Measurements from ENCODE around the gene HCN3. TPM values are rescaled to one million over a fixed set of nuclear protein-coding genes. Genes with fewer than 3 reads are reported as not detected.
"Not testable (repeated sequence)": the region's sequence is repeated elsewhere in the genome, so short reads cannot be mapped to it uniquely, and the experiment has no call there.

Gene HCN3
- polyA plus RNA-seq, 4 donors, result 9.4 to 11.2 (median 9.7) TPM

- DNase-seq (ENCODE audit: low read depth in 4 of 4, low spot score in 3 of 4), result no peak
Observed at GRCh38 chr1:155326631-155327037, 49.4 kb downstream of the HCN3 start.

DNA sequence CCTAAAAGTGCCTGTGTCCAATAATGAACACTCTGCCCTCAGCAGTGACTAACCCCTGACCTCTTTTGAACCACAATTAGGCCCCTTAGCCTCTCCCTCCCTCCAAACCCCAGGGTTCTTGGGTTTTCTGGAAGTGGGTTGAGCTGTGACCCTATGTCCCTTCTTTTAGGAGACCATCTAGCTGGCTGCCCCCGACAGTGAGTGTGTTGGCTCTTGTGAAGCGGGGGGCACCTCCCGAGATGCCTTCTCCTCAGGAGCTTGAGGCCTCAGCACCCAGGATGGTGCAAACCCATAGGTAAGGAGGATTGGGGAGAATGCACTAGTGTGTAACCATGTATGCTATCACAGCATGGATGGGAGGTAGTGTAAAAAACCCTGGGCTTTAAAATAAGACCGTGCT is 50.7 kb downstream of the HCN3 start:
- DNase-seq (ENCODE audit: low read depth in 4 of 4, low spot score in 3 of 4), result no peak

DNA sequence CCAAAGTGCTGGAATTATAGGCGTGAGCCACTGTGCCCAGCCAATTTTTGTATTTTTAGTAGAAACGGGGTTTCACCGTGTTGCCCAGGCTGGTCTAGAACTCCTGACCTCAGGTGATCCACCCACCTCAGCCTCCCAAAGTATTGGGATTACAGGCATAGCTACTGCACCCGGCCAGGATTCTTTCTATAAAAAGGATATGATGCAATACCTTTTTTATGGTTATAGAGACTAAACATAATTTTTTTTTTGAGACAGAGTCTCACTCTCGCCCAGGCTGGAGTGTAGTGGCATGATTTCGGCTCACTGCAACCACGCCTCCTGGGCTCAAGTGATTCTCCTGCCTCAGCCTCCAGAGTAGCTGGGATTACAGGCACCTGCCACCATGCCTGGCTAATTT is 51.6 kb downstream of the HCN3 start:
- not testable (repeated sequence) for DNase-seq (ENCODE audit: low read depth in 4 of 4, low spot score in 3 of 4)

DNA sequence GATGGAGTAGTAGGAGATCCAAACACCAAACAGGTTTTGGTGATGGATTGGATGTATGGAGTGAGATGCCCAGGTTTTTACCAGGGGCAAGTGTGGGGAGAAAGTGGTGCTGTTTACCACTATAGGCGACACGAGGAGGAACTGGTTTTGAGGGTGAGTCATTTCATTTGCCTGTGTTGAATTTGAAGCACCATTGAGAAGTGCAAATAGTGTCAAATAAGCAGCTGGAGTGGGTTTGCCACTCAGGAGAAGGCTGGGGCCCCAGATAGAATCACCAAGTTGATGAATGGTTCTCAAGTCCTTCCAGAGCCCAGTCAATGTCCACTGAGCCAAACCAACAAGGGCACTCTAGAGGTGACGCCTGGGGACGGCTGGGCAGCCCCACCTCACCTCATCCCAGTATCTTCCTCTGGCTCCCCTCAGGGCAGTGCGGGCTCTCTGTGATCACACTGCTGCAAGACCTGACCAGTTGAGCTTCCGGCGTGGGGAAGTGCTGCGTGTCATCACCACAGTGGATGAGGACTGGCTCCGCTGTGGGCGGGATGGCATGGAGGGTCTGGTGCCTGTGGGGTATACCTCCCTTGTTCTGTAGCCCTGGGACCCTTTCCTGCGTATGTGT is 52.8 kb downstream of the HCN3 start:
- no peak for DNase-seq (ENCODE audit: low read depth in 4 of 4, low spot score in 3 of 4)

- no peak for DNase-seq (ENCODE audit: low read depth in 4 of 4, low spot score in 3 of 4)
Observed at GRCh38 chr1:155334962-155335361, 57.7 kb downstream of the HCN3 start.

Other genes starting within 250 kb of the HCN3 start
- gene DCST2, start 243.7 kb upstream of the HCN3 start, polyA plus RNA-seq (ENCODE audit: insufficient read length in 4 of 4), result 1 to 10 TPM; 1.6 to 2.1 (median 1.8) TPM
- gene DCST1, start 243.6 kb upstream of the HCN3 start, polyA plus RNA-seq (ENCODE audit: insufficient read length in 4 of 4), result under 1 TPM; 0.19 to 0.31 (median 0.28) TPM
- 10 to 100 TPM; 42.9 to 63.4 (median 44.4) TPM for gene ADAM15, start 226.1 kb upstream of the HCN3 start, polyA plus RNA-seq (ENCODE audit: insufficient read length in 4 of 4)
- gene EFNA4, start 213.7 kb upstream of the HCN3 start, polyA plus RNA-seq (ENCODE audit: insufficient read length in 4 of 4), result 10 to 100 TPM; 18.5 to 22.9 (median 21.4) TPM
- gene EFNA3, start 198.6 kb upstream of the HCN3 start, polyA plus RNA-seq (ENCODE audit: insufficient read length in 4 of 4), result 1 to 10 TPM; 6.0 to 7.9 (median 7.1) TPM
- 10 to 100 TPM; 67.0 to 75.7 (median 72.2) TPM for gene EFNA1, start 149.6 kb upstream of the HCN3 start, polyA plus RNA-seq (ENCODE audit: insufficient read length in 4 of 4)
- gene SLC50A1, start 141.6 kb upstream of the HCN3 start, polyA plus RNA-seq (ENCODE audit: insufficient read length in 4 of 4), result 10 to 100 TPM; 52.7 to 63.7 (median 58.5) TPM
- gene DPM3, start 136.9 kb upstream of the HCN3 start, polyA plus RNA-seq (ENCODE audit: insufficient read length in 4 of 4), result 10 to 100 TPM; 31.8 to 57.2 (median 36.6) TPM
- gene KRTCAP2, start 104.2 kb upstream of the HCN3 start, polyA plus RNA-seq (ENCODE audit: insufficient read length in 4 of 4), result 100 to 1,000 TPM; 137 to 177 (median 153) TPM
- gene TRIM46, start 103.6 kb upstream of the HCN3 start, polyA plus RNA-seq (ENCODE audit: insufficient read length in 4 of 4), result 1 to 10 TPM; 2.7 to 4.1 (median 3.2) TPM
- gene THBS3, start 69.6 kb upstream of the HCN3 start, polyA plus RNA-seq (ENCODE audit: insufficient read length in 4 of 4), result 10 to 100 TPM; 28.1 to 41.7 (median 33.4) TPM
- gene MTX1, start 68.8 kb upstream of the HCN3 start, polyA plus RNA-seq (ENCODE audit: insufficient read length in 4 of 4), result 10 to 100 TPM; 38.8 to 50.3 (median 42.0) TPM
- 10 to 100 TPM; 20.8 to 32.3 (median 24.8) TPM for gene ENTREP3, start 22.0 kb upstream of the HCN3 start, polyA plus RNA-seq (ENCODE audit: insufficient read length in 4 of 4)
- gene SCAMP3, start 15.1 kb upstream of the HCN3 start, polyA plus RNA-seq (ENCODE audit: insufficient read length in 4 of 4), result 10 to 100 TPM; 59.7 to 64.7 (median 60.8) TPM
- 10 to 100 TPM; 71.1 to 81.1 (median 75.7) TPM for gene CLK2, start 4.0 kb upstream of the HCN3 start, polyA plus RNA-seq (ENCODE audit: insufficient read length in 4 of 4)
- 10 to 100 TPM in 1 of 4 donors, 1 to 10 TPM in 3; 6.3 to 11.7 (median 8.5) TPM for gene PKLR, start 24.0 kb downstream of the HCN3 start, polyA plus RNA-seq (ENCODE audit: insufficient read length in 4 of 4)
- gene FDPS, start 31.4 kb downstream of the HCN3 start, polyA plus RNA-seq (ENCODE audit: insufficient read length in 4 of 4), result 100 to 1,000 TPM; 164 to 181 (median 167) TPM
- gene RUSC1, start 43.4 kb downstream of the HCN3 start, polyA plus RNA-seq (ENCODE audit: insufficient read length in 4 of 4), result 10 to 100 TPM; 35.5 to 44.1 (median 36.6) TPM